OCI-LY1 (cell line): ENCODE measurements around the gene IFT57.

ENCODE experiments used
- H2AFZ ChIP-seq: fragments of 200-600 bp; sonication (generic), shearing (Covaris generic); 2 replicates; pipeline ENCODE4 v1.6.0; 2014; ENCODE audit warnings: antibody characterized with exemption, mild to moderate bottlenecking, low read length
- H3F3A ChIP-seq: fragments of 200-600 bp; sonication (generic), shearing (Covaris generic); 2 replicates; pipeline ENCODE4 v1.6.0; 2014; ENCODE audit warnings: mild to moderate bottlenecking, antibody characterized with exemption, low read length, moderate library complexity; ENCODE audit not compliant: insufficient read depth
- H3K27ac ChIP-seq: fragments of 200-600 bp; sonication (generic); 2 replicates; pipeline ENCODE4 v1.5.1; 2014; ENCODE audit warnings: low read length, mixed run types, mild to moderate bottlenecking, low read depth; ENCODE audit not compliant: poor library complexity, severe bottlenecking
- H3K27me3 ChIP-seq: fragments of 200-600 bp; sonication (generic); 2 replicates; pipeline ENCODE4 v1.6.0; 2014; ENCODE audit warnings: antibody characterized with exemption, mild to moderate bottlenecking, low read length, moderate library complexity; ENCODE audit not compliant: insufficient read depth
- H3K36me3 ChIP-seq: fragments of 200-600 bp; sonication (generic); 2 replicates; pipeline ENCODE4 v1.6.1; 2014; ENCODE audit warnings: mild to moderate bottlenecking, antibody characterized with exemption, low read length, moderate library complexity, mixed read lengths; ENCODE audit not compliant: insufficient read depth
- H3K4me1 ChIP-seq: fragments of 200-600 bp; sonication (generic); 2 replicates; pipeline ENCODE4 v1.5.1; 2014; ENCODE audit warnings: mild to moderate bottlenecking, low read length, moderate library complexity; ENCODE audit not compliant: insufficient read depth, severe bottlenecking
- H3K4me2 ChIP-seq: fragments of 200-600 bp; sonication (generic), shearing (Covaris generic); 2 replicates; pipeline ENCODE4 v1.6.1; 2014; ENCODE audit warnings: low read length
- H3K4me3 ChIP-seq: fragments of 200-600 bp; sonication (generic); 2 replicates; pipeline ENCODE4 v1.5.1; 2014; ENCODE audit warnings: low read length, low read depth, mild to moderate bottlenecking, mixed read lengths; ENCODE audit not compliant: poor library complexity, severe bottlenecking
- H3K79me2 ChIP-seq: fragments of 200-600 bp; shearing (Covaris generic); 2 replicates; pipeline ENCODE4 v1.6.1; 2016; ENCODE audit warnings: mixed run types, low read length, mixed read lengths; ENCODE audit not compliant: insufficient read depth
- H3K9ac ChIP-seq: fragments of 200-600 bp; sonication (generic), shearing (Covaris generic); 2 replicates; pipeline ENCODE4 v1.6.1; 2014; ENCODE audit warnings: mild to moderate bottlenecking, low read length, mixed read lengths
- H3K9me2 ChIP-seq: fragments of 200-600 bp; sonication (generic), shearing (Covaris generic); 2 replicates; pipeline ENCODE4 v1.6.1; 2014; ENCODE audit warnings: low read depth, mild to moderate bottlenecking, low read length, mixed read lengths
- H3K9me3 ChIP-seq: fragments of 200-600 bp; shearing (Covaris generic); 2 replicates; pipeline ENCODE4 v1.6.1; 2014; ENCODE audit warnings: low read length, mixed read lengths
- H4K20me1 ChIP-seq: fragments of 200-600 bp; sonication (generic), shearing (Covaris generic); 2 replicates; pipeline ENCODE4 v1.6.0; 2016; ENCODE audit warnings: mild to moderate bottlenecking, low read length; ENCODE audit not compliant: insufficient read depth
- EZH2 ChIP-seq: fragments of 200-600 bp; sonication (generic), shearing (Covaris generic); IDR thresholded peaks from 2 replicates; pipeline ENCODE4 v1.8.0; 2017; ENCODE audit warnings: borderline replicate concordance, mixed run types, mild to moderate bottlenecking, antibody characterized with exemption, low read length, moderate library complexity, mixed read lengths
- TF ChIP-seq, protein P1 (sequence below): fragments of 200-600 bp; sonication (generic), shearing (Covaris generic); IDR thresholded peaks from 2 replicates; pipeline ENCODE4 v1.5.1; 2017; ENCODE audit warnings: mild to moderate bottlenecking, antibody characterized with exemption, low read length, moderate library complexity, mixed read lengths

Gene IFT57

DNA sequence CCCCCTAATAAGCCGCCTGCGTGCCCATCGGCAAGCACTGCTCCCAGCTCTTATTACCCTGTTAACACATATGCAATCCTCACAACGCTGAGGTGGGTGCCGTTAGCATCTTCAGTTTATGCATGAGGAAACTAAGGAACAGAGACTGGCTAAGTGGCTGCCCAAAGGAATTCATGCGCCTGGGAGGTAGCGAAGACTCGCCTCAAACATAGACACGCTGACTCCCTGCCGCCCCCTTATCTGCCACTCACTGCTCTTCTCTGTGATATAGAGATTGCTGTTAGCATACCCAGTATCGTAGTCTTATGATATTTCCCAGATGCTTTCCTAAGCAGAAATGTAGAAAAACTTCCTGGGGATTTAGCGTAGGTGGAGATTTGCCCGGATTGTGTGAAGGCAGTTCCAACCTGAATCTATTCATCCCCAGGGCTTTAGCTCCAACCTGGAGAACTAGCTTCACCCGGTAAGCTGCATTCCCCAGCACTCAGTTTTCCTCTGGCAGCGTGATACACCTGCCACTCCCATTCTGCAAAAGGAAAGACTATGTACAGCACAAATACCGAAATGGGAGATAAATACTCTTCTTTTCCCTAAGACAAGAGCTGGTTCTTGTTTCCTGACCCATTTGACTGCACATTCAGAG is 107.7 kb downstream of the IFT57 start:
- Histone ChIP-seq H3K27ac (no peak overlapping the region), H3K79me2 (no peaks in the 10 kb centered on the region), H3K36me3 (no peaks in the 10 kb centered on the region), H3K4me1 (no peaks in the 10 kb centered on the region), H3K4me2 (no peak overlapping the region), H3K27me3 (no peaks in the 10 kb centered on the region), H3K4me3 (no peak overlapping the region), H3K9ac (no peak overlapping the region), H3K9me3 (no peaks in the 10 kb centered on the region), H4K20me1 (no peaks in the 10 kb centered on the region), H3F3A (no peaks in the 10 kb centered on the region), H2AFZ (no peak overlapping the region), H3K9me2 (no peaks in the 10 kb centered on the region)
- TF ChIP-seq, protein P1, sequence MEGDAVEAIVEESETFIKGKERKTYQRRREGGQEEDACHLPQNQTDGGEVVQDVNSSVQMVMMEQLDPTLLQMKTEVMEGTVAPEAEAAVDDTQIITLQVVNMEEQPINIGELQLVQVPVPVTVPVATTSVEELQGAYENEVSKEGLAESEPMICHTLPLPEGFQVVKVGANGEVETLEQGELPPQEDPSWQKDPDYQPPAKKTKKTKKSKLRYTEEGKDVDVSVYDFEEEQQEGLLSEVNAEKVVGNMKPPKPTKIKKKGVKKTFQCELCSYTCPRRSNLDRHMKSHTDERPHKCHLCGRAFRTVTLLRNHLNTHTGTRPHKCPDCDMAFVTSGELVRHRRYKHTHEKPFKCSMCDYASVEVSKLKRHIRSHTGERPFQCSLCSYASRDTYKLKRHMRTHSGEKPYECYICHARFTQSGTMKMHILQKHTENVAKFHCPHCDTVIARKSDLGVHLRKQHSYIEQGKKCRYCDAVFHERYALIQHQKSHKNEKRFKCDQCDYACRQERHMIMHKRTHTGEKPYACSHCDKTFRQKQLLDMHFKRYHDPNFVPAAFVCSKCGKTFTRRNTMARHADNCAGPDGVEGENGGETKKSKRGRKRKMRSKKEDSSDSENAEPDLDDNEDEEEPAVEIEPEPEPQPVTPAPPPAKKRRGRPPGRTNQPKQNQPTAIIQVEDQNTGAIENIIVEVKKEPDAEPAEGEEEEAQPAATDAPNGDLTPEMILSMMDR, result no peak
- TF ChIP-seq EZH2, result no peak

DNA sequence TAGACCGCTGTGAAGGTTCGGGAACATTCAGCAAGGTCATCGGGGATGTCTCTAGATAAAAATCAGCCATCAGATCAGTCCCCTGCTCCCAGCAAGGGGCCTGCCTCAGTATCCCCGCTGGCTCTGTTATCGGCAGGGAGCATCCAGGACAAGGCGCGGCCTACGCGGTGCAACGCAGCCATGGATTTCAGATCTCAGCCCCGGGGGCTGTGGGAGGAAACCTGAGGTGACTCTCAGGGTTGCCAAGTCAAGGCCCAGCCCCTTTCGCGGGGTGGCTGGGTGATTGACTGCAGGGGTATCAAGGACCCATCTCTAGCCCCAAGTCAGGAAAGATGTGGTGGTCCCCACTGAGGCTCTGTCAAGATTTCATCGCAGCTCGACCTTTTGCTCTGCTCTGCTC is 108.2 kb downstream of the IFT57 start:
- no peak overlapping the region for H3K4me3 ChIP-seq
- H3K4me2 ChIP-seq, result no peak overlapping the region

DNA sequence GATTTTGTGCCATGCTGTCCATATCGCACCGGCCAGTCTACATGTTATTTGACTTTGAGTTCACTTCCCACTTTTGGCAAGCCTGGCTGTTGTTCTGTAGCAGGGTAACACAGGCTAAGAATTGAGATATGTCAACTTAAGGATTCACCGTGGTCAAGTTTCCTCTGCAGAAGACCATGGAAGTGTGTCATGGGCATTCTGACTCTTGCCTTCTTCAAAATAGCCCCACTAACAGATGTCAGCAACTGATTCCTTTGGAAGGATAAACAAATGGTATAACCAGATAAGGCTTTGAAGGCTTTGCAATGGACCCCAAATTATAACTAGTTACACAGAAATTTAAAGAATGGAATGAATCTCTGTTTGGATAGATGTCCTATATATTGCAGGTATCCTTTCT is 111.3 kb downstream of the IFT57 start:
- Histone ChIP-seq H3K9ac (no peak overlapping the region), H2AFZ (no peak overlapping the region), H3K4me2 (no peak overlapping the region)

More for the DNA sequence above, 108.2 kb downstream of the IFT57 start:
- Histone ChIP-seq H4K20me1 (no peaks in the 10 kb centered on the region), H3K9me3 (no peaks in the 10 kb centered on the region), H3K9ac (no peak overlapping the region), H3K79me2 (no peaks in the 10 kb centered on the region), H3F3A (no peaks in the 10 kb centered on the region), H3K4me1 (no peaks in the 10 kb centered on the region), H3K9me2 (no peaks in the 10 kb centered on the region), H3K27ac (no peak overlapping the region), H2AFZ (no peak overlapping the region), H3K27me3 (no peaks in the 10 kb centered on the region), H3K36me3 (no peaks in the 10 kb centered on the region)
- TF ChIP-seq, protein P1, result no peak
- TF ChIP-seq EZH2, result no peak

More for the DNA sequence above, 111.3 kb downstream of the IFT57 start:
- TF ChIP-seq EZH2, result no peak
- TF ChIP-seq, protein P1, result no peak
- H4K20me1 ChIP-seq, result no peaks in the 10 kb centered on the region
- H3K79me2 ChIP-seq, result no peaks in the 10 kb centered on the region
- H3K4me1 ChIP-seq, result no peaks in the 10 kb centered on the region
- no peaks in the 10 kb centered on the region for H3K27me3 ChIP-seq
- no peaks in the 10 kb centered on the region for H3K9me2 ChIP-seq
- H3F3A ChIP-seq, result no peaks in the 10 kb centered on the region
- H3K27ac ChIP-seq, result no peak overlapping the region
- H3K36me3 ChIP-seq, result no peaks in the 10 kb centered on the region; the same call in 1 of the 2 replicates
- H3K4me3 ChIP-seq, result no peak overlapping the region
- no peaks in the 10 kb centered on the region for H3K9me3 ChIP-seq
